ENCODE measurements around the gene DYNLRB1.

- TF ChIP-seq, protein P1, sequence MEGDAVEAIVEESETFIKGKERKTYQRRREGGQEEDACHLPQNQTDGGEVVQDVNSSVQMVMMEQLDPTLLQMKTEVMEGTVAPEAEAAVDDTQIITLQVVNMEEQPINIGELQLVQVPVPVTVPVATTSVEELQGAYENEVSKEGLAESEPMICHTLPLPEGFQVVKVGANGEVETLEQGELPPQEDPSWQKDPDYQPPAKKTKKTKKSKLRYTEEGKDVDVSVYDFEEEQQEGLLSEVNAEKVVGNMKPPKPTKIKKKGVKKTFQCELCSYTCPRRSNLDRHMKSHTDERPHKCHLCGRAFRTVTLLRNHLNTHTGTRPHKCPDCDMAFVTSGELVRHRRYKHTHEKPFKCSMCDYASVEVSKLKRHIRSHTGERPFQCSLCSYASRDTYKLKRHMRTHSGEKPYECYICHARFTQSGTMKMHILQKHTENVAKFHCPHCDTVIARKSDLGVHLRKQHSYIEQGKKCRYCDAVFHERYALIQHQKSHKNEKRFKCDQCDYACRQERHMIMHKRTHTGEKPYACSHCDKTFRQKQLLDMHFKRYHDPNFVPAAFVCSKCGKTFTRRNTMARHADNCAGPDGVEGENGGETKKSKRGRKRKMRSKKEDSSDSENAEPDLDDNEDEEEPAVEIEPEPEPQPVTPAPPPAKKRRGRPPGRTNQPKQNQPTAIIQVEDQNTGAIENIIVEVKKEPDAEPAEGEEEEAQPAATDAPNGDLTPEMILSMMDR (conservative IDR thresholded peaks at IDR 0.05 in 1 of 2, IDR thresholded peaks at IDR 0.05 in 1 of 2; ENCODE audit: low read depth in 1 of 2, low read length in 2 of 2): no peak
- no peak for TF ChIP-seq EZH2 (IDR thresholded peaks at IDR 0.05; ENCODE audit: low read length, missing control alignments)
Observed at GRCh38 chr20:34527016-34527415, 10.8 kb downstream of the DYNLRB1 start.

All from fibroblast of lung (primary cell).